NCI-H1694 (cell line): ENCODE results near the gene DCLK1.
A peak's percentile ranks its signal among the peaks of the same experiment; 100 is the strongest.

Source experiments
- DNase-seq: peaks from one replicate; lab custom pipeline; 2025; lab: John Stamatoyannopoulos, UW

DCLK1 gene

GRCh38 chr13:35860661-35861060 lies 270.5 kb downstream of the DCLK1 start:
- DNase-seq = no peak

GRCh38 chr13:35859981-35860380 lies 271.2 kb downstream of the DCLK1 start:
- DNase-seq = no peak

- DNase-seq = no peak
These were observed 272.5 kb downstream of the DCLK1 start for GRCh38 chr13:35858665-35859064.

- DNase-seq = no peak
These were observed 273.4 kb downstream of the DCLK1 start for GRCh38 chr13:35857769-35858168.

- DNase-seq = no peak
These were observed 274.3 kb downstream of the DCLK1 start for GRCh38 chr13:35856721-35857364.

GRCh38 chr13:35856084-35856483 lies 275.1 kb downstream of the DCLK1 start:
- DNase-seq = no peak

- DNase-seq = no peak
These were observed 275.6 kb downstream of the DCLK1 start for GRCh38 chr13:35855531-35856019.

- no peak for DNase-seq
These were observed 276.9 kb downstream of the DCLK1 start for GRCh38 chr13:35854286-35854685.

- no peak for DNase-seq
These were observed 279.3 kb downstream of the DCLK1 start for GRCh38 chr13:35851881-35852280.

- no peak for DNase-seq
These were observed 279.8 kb downstream of the DCLK1 start for GRCh38 chr13:35851356-35851755.

GRCh38 chr13:35850569-35850968 lies 280.6 kb downstream of the DCLK1 start:
- no peak for DNase-seq

- DNase-seq = no peak
These were observed 281.9 kb downstream of the DCLK1 start for GRCh38 chr13:35849256-35849644.

GRCh38 chr13:35848336-35849255 lies 282.6 kb downstream of the DCLK1 start:
- no peak for DNase-seq

- DNase-seq = no peak
These were observed 287.9 kb downstream of the DCLK1 start for GRCh38 chr13:35843272-35843671.

- DNase-seq = no peak
These were observed 290.1 kb downstream of the DCLK1 start for GRCh38 chr13:35841060-35841521.

GRCh38 chr13:35839806-35840205 lies 291.4 kb downstream of the DCLK1 start:
- no peak for DNase-seq

- DNase-seq = no peak
These were observed 292.8 kb downstream of the DCLK1 start for GRCh38 chr13:35838356-35838755.

- DNase-seq = no peak
These were observed 294.7 kb downstream of the DCLK1 start for GRCh38 chr13:35836446-35836845.

- DNase-seq = no peak
These were observed 295.2 kb downstream of the DCLK1 start for GRCh38 chr13:35835989-35836388.

- DNase-seq = peak; percentile 30
These were observed 297.4 kb downstream of the DCLK1 start for GRCh38 chr13:35833608-35834275.

GRCh38 chr13:35833031-35833430 lies 298.2 kb downstream of the DCLK1 start:
- DNase-seq = no peak

- DNase-seq = no peak
These were observed 298.6 kb downstream of the DCLK1 start for GRCh38 chr13:35832551-35832950.
